ENCODE data around the gene CPPED1. TPM values are rescaled to one million over a fixed set of nuclear protein-coding genes. Genes with fewer than 3 reads are reported as not detected.
A peak's percentile ranks its signal among the peaks of the same experiment; 100 is the strongest.

The CPPED1 gene
- total RNA-seq, 4 donors from 2014 or later = 10.4 to 18.9 (median 16.0) TPM

DNA sequence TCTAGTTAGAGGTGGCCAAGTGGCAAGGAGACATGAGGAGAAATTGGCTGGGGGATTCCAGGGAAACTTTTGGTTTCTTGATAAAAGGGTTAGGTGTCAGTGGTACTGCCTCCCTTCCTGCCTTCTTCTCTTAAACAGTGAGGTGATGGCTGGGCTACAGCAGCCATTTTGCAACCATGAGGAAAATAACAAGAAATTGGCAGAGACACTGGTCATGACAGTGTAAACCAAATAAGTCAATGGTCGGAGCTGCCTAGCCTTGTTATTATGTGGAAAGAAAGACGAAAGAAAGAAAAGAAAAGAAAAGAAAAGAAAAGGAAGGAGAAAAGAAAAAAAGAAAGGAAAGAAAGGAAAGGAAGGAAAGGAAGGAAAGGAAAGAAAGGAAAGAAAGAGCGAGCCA is 63.9 kb downstream of the CPPED1 start:
- Histone ChIP-seq H3K4me3 (no peak overlapping the region), H3K9me3 (peaks cover 0 to 14% (median 0%) of the 10 kb centered on the region in 4 donors), H3K4me1 (no peaks in the 10 kb centered on the region), H3K36me3 (peaks cover 0 to 35% (median 0%) of the 10 kb centered on the region in 3 donors), H3K27ac (no peak overlapping the region), H3K27me3 (no peaks in the 10 kb centered on the region)
- WGBS, 2 donors = 94 to 97% methylated on average over 3 of the region's 3 CpGs
- no peak for DNase-seq (ENCODE audit: low spot score in 2 of 2)
- TF ChIP-seq, protein P1, sequence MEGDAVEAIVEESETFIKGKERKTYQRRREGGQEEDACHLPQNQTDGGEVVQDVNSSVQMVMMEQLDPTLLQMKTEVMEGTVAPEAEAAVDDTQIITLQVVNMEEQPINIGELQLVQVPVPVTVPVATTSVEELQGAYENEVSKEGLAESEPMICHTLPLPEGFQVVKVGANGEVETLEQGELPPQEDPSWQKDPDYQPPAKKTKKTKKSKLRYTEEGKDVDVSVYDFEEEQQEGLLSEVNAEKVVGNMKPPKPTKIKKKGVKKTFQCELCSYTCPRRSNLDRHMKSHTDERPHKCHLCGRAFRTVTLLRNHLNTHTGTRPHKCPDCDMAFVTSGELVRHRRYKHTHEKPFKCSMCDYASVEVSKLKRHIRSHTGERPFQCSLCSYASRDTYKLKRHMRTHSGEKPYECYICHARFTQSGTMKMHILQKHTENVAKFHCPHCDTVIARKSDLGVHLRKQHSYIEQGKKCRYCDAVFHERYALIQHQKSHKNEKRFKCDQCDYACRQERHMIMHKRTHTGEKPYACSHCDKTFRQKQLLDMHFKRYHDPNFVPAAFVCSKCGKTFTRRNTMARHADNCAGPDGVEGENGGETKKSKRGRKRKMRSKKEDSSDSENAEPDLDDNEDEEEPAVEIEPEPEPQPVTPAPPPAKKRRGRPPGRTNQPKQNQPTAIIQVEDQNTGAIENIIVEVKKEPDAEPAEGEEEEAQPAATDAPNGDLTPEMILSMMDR (IDR thresholded peaks at IDR 0.05) = no peak
- TF ChIP-seq POLR2A (IDR thresholded peaks at IDR 0.05) (no peak), EP300 (IDR thresholded peaks at IDR 0.05) (no peak)

DNA sequence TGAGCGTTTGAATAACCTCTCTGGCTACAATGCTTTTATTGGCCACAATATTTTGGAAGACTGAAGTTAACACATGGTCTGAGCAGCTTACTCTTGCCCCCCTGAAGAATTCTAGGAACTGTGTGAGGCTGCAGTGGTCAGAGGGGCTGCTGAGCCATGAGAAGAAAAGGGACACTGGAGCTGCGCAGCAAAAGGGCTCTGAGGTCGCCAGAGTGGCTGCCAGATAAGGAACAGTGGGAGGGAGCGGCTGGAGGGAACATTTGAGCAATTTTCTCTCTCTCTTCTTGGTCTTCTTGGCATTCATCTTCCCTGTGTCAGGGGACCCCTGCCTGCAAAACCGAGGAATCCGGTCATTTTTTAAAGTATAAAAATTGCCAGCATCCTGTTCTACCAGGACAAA is 66.1 kb downstream of the CPPED1 start:
- H3K27me3 ChIP-seq = no peaks in the 10 kb centered on the region
- no peak for TF ChIP-seq EP300 (IDR thresholded peaks at IDR 0.05)
- TF ChIP-seq POLR2A (IDR thresholded peaks at IDR 0.05) = no peak
- TF ChIP-seq, protein P1 (IDR thresholded peaks at IDR 0.05) = no peak
- H3K9me3 ChIP-seq = peaks cover 0 to 18% (median 2%) of the 10 kb centered on the region in 4 donors
- no peak overlapping the region for H3K4me3 ChIP-seq
- 65 to 70% methylated on average over 6 of the region's 6 CpGs for WGBS, 2 donors
- no peaks in the 10 kb centered on the region for H3K4me1 ChIP-seq
- DNase-seq (ENCODE audit: low spot score in 2 of 2) = no peak
- peaks cover 0 to 39% (median 0%) of the 10 kb centered on the region in 3 donors for H3K36me3 ChIP-seq
- no peak overlapping the region for H3K27ac ChIP-seq

DNA sequence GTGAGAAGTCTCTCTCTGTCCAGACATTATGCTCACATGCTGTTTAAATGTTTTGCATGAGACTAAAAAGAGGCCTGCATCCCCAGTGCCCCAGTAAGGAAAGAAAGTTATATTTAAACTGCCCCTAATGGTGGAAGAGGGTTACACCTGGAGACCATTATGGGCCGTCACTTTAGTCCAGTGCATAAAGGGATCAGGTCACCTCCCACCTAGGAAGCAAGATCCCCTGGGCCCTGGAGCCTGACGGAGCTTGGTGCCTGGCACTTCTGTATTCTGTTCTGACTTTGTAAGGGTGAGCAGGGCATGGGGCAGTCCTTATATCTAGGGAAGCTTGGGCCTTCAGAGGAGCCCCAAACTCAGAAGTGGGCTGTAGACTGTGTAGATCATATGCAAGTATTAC is 67.9 kb downstream of the CPPED1 start:
- Histone ChIP-seq H3K4me1 (peaks cover 0 to under 1% (median 0%) of the 10 kb centered on the region in 4 donors), H3K27ac (no peak overlapping the region), H3K27me3 (no peaks in the 10 kb centered on the region), H3K36me3 (peaks cover 0 to 40% (median 0%) of the 10 kb centered on the region in 3 donors), H3K4me3 (no peak overlapping the region), H3K9me3 (peaks cover 0 to 27% (median 5%) of the 10 kb centered on the region in 4 donors)
- 91 to 92% methylated on average over 2 of the region's 2 CpGs for WGBS, 2 donors
- no peak for TF ChIP-seq EP300 (IDR thresholded peaks at IDR 0.05)
- no peak for TF ChIP-seq POLR2A (IDR thresholded peaks at IDR 0.05)
- TF ChIP-seq, protein P1 (IDR thresholded peaks at IDR 0.05) = no peak
- no peak for DNase-seq (ENCODE audit: low spot score in 2 of 2)

DNA sequence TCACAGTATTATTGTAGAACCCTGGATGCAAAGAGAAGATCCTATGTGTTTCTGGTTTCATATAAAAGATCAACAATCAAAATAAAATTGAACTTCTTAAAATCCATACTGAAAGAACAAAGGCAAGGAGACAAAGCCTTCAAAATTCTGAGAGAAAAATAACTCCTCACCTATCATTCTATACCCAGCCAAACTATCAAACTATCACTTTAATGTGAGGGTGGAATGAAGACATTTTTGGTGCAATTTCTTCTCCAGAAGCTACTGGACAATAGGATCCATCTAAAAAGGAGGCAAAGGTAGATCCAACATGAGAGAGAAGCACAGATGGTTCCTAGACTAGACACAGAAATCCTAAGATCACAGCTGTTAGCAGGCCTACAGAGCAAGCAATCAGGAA is 71.1 kb downstream of the CPPED1 start:
- H3K27ac ChIP-seq = no peak overlapping the region
- peaks cover 0 to 25% (median 6%) of the 10 kb centered on the region in 4 donors for H3K4me1 ChIP-seq
- no peak for DNase-seq (ENCODE audit: low spot score in 2 of 2)
- TF ChIP-seq POLR2A (IDR thresholded peaks at IDR 0.05) (no peak), EP300 (IDR thresholded peaks at IDR 0.05) (no peak)
- TF ChIP-seq, protein P1 (IDR thresholded peaks at IDR 0.05) = no peak
- peaks cover 0 to 18% (median 0%) of the 10 kb centered on the region in 3 donors for H3K36me3 ChIP-seq
- H3K27me3 ChIP-seq = no peaks in the 10 kb centered on the region
- no peak overlapping the region for H3K4me3 ChIP-seq
- peaks cover 0 to 22% (median 5%) of the 10 kb centered on the region in 4 donors for H3K9me3 ChIP-seq

DNA sequence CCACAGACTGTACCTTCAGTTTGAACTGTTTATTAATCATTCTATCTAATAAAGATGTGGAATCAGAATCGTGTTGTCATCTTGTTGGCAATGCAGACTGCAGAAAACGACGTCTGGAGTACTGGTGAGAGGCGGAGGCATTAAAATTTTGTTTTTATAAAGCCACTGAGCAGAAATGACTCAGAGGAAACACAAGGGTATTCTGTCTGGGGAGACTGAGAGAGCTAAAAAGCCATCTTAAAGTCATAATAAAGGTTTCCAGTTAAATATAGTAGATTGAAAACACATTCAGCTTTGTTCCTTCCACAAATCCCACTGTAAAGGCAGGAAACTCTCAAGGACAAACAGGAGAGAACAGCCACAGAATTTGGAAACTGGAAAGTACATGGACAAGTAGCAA is 74.2 kb downstream of the CPPED1 start:
- Histone ChIP-seq H3K36me3 (peaks cover 0 to 13% (median 0%) of the 10 kb centered on the region in 3 donors), H3K27me3 (no peaks in the 10 kb centered on the region), H3K9me3 (peaks cover 0 to 26% (median 5%) of the 10 kb centered on the region in 4 donors), H3K4me3 (no peak overlapping the region), H3K4me1 (peaks cover 0 to 25% (median 6%) of the 10 kb centered on the region in 4 donors), H3K27ac (peak overlapping the region in 2 of 4 donors; percentile 56 to 77)
- 16 to 18% methylated on average over 4 of the region's 4 CpGs for WGBS, 2 donors
- no peak for DNase-seq (ENCODE audit: low spot score in 2 of 2)
- TF ChIP-seq EP300 (IDR thresholded peaks at IDR 0.05) (no peak), POLR2A (IDR thresholded peaks at IDR 0.05) (no peak)
- TF ChIP-seq, protein P1 (IDR thresholded peaks at IDR 0.05) = no peak

Data from tibial nerve (tissue), 4 donors.